ENCODE measurements around the gene APOBEC4.
"Not testable (repeated sequence)": the region's sequence is repeated elsewhere in the genome, so short reads cannot be mapped to it uniquely, and the experiment has no call there.

Gene APOBEC4

GRCh38 chr1:183634429-183635065 is 18.6 kb downstream of the APOBEC4 start:
- no peak for TF ChIP-seq ZFX (IDR thresholded peaks at IDR 0.05)
- no peak for TF ChIP-seq CTCF (conservative IDR thresholded peaks at IDR 0.05)
- peak overlapping the region; percentile 86 for H3K27ac ChIP-seq

GRCh38 chr1:183633676-183634343 is 19.3 kb downstream of the APOBEC4 start:
- no peak overlapping the region for H3K27ac ChIP-seq
- TF ChIP-seq CTCF (conservative IDR thresholded peaks at IDR 0.05) (peak; percentile 82), ZFX (IDR thresholded peaks at IDR 0.05) (no peak)

GRCh38 chr1:183632964-183633363 is 20.2 kb downstream of the APOBEC4 start:
- H3K27ac ChIP-seq: no peak overlapping the region

GRCh38 chr1:183632114-183632513 is 21.0 kb downstream of the APOBEC4 start:
- no peak for TF ChIP-seq ZFX (IDR thresholded peaks at IDR 0.05)
- TF ChIP-seq CTCF (conservative IDR thresholded peaks at IDR 0.05): no peak
- H3K27ac ChIP-seq: no peak overlapping the region

More at GRCh38 chr1:183632964-183633363, 20.2 kb downstream of the APOBEC4 start:
- TF ChIP-seq CTCF (conservative IDR thresholded peaks at IDR 0.05): no peak
- no peak for TF ChIP-seq ZFX (IDR thresholded peaks at IDR 0.05)

GRCh38 chr1:183630748-183631147 is 22.4 kb downstream of the APOBEC4 start:
- TF ChIP-seq CTCF (conservative IDR thresholded peaks at IDR 0.05) (no peak), ZFX (IDR thresholded peaks at IDR 0.05) (no peak)
- no peak overlapping the region for H3K27ac ChIP-seq

- H3K27ac ChIP-seq: no peak overlapping the region
- TF ChIP-seq CTCF (conservative IDR thresholded peaks at IDR 0.05) (no peak), ZFX (IDR thresholded peaks at IDR 0.05) (no peak)
Observed at GRCh38 chr1:183628537-183628936, 24.6 kb downstream of the APOBEC4 start.

GRCh38 chr1:183626236-183626635 is 26.9 kb downstream of the APOBEC4 start:
- H3K27ac ChIP-seq: not testable (repeated sequence)

All from C4-2B (cell line).